ENCODE results near the gene METTL13.

The METTL13 gene

GRCh38 chr1:171763764-171764163, 17.7 kb upstream of the METTL13 start:
- TF ChIP-seq CTCF (IDR thresholded peaks at IDR 0.05; ENCODE audit: low read length, missing control alignments): no peak
- no peak overlapping the region for H3K4me3 ChIP-seq (replicated peaks; ENCODE audit: low read depth, low read length)

GRCh38 chr1:171769171-171769570, 12.3 kb upstream of the METTL13 start:
- no peak for DNase-seq (ENCODE audit: low read depth)
- no peak for TF ChIP-seq CTCF (IDR thresholded peaks at IDR 0.05; ENCODE audit: low read length, missing control alignments)
- H3K4me3 ChIP-seq (replicated peaks; ENCODE audit: low read depth, low read length): no peak overlapping the region

More at GRCh38 chr1:171763764-171764163, 17.7 kb upstream of the METTL13 start:
- no peak for DNase-seq (ENCODE audit: low read depth)

- no peak for DNase-seq (ENCODE audit: low read depth)
- TF ChIP-seq CTCF (IDR thresholded peaks at IDR 0.05; ENCODE audit: low read length, missing control alignments): no peak
- H3K4me3 ChIP-seq (replicated peaks; ENCODE audit: low read depth, low read length): no peak overlapping the region
These were observed 11.7 kb upstream of the METTL13 start for GRCh38 chr1:171769754-171770153.

GRCh38 chr1:171772312-171772711, 9.1 kb upstream of the METTL13 start:
- no peak for TF ChIP-seq CTCF (IDR thresholded peaks at IDR 0.05; ENCODE audit: low read length, missing control alignments)
- no peak for DNase-seq (ENCODE audit: low read depth)
- no peak overlapping the region for H3K4me3 ChIP-seq (replicated peaks; ENCODE audit: low read depth, low read length)

GRCh38 chr1:171780583-171781175, 781 bp upstream of the METTL13 start:
- H3K4me3 ChIP-seq (replicated peaks; ENCODE audit: low read depth, low read length): peak overlapping the region; percentile 98
- no peak for DNase-seq (ENCODE audit: low read depth)
- TF ChIP-seq CTCF (IDR thresholded peaks at IDR 0.05; ENCODE audit: low read length, missing control alignments): no peak

- TF ChIP-seq CTCF (IDR thresholded peaks at IDR 0.05; ENCODE audit: low read length, missing control alignments): no peak
- H3K4me3 ChIP-seq (replicated peaks; ENCODE audit: low read depth, low read length): no peak overlapping the region
- DNase-seq (ENCODE audit: low read depth): no peak
These were observed 2.5 kb downstream of the METTL13 start for GRCh38 chr1:171783816-171784530.

- H3K4me3 ChIP-seq (replicated peaks; ENCODE audit: low read depth, low read length): no peak overlapping the region
- DNase-seq (ENCODE audit: low read depth): no peak
- no peak for TF ChIP-seq CTCF (IDR thresholded peaks at IDR 0.05; ENCODE audit: low read length, missing control alignments)
These were observed 3.3 kb downstream of the METTL13 start for GRCh38 chr1:171784784-171785183.
